Measurements from ENCODE around the gene PCSK6.

DNA sequence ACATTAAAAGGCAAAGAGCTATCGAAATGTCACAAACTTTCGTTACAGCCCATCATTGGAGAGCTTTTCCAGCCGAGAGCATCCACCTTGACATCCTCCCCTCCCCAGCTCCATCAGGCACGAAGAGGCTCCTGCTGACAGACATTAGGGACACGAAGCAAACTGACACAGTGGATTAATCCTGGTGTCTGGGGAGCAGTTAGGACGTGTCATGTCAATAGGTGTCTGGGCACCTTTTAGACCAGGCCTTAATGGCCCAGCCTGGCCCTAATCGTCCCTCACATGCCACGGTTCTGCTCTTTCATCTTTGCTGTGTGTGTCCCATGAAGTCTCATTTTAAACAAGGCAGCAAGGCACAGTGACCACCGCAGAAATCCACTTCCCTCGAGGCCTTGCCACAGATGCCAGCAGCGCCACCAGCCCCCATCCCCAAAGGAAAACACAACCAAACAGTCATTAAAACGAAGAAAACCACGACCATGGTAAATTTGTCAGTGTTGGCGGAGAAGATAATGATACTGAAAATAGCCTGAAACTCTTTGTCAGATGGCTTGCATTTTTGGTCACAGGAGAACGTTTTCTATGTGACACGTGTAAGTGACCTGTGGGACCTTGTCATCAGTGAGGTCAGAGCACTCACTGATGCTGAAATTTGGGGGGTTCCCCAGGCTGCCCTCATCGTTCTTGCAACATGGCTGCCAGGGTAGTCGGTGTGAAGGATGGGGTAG is 16.3 kb upstream of the PCSK6 start:
- TF ChIP-seq FOXM1 (IDR thresholded peaks at IDR 0.05; ENCODE audit: borderline replicate concordance), result no peak
- TF ChIP-seq SP1 (IDR thresholded peaks at IDR 0.05), result no peak
- no peak for TF ChIP-seq HDGF (IDR thresholded peaks at IDR 0.05; ENCODE audit: borderline replicate concordance)
- no peak for TF ChIP-seq NFRKB (IDR thresholded peaks at IDR 0.05)
- TF ChIP-seq BHLHE40 (IDR thresholded peaks at IDR 0.05; ENCODE audit: borderline replicate concordance), result no peak
- TF ChIP-seq, protein P1, sequence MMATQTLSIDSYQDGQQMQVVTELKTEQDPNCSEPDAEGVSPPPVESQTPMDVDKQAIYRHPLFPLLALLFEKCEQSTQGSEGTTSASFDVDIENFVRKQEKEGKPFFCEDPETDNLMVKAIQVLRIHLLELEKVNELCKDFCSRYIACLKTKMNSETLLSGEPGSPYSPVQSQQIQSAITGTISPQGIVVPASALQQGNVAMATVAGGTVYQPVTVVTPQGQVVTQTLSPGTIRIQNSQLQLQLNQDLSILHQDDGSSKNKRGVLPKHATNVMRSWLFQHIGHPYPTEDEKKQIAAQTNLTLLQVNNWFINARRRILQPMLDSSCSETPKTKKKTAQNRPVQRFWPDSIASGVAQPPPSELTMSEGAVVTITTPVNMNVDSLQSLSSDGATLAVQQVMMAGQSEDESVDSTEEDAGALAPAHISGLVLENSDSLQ (IDR thresholded peaks at IDR 0.05), result no peak
- TF ChIP-seq TARDBP (IDR thresholded peaks at IDR 0.05), result no peak
